Keratinocyte (primary cell): ENCODE results near the gene BRK1. TPM values are rescaled to one million over a fixed set of nuclear protein-coding genes. Genes with fewer than 3 reads are reported as not detected.

Experiments used
- DNase-seq: peaks from one replicate; pipeline ENCODE4 v3.0.0-alpha.2; 2011; ENCODE audit warnings: low read depth, missing footprints, low spot score
- FAIRE-seq: peaks from 2 replicates; lab custom pipeline; 2011; peaks lifted over from hg19 to GRCh38; lab: Jason Lieb, UNC
- H2AFZ ChIP-seq: 2 replicates; pipeline ENCODE4 v1.6.0; 2012; ENCODE audit warnings: low read length, control low read depth, inconsistent platforms; ENCODE audit not compliant: control insufficient read depth
- H3K27ac ChIP-seq: 2 replicates; pipeline ENCODE4 v1.5.1; 2011; ENCODE audit warnings: low read length; ENCODE audit not compliant: control insufficient read depth, insufficient read depth
- H3K27me3 ChIP-seq: 3 replicates; pipeline ENCODE4 v1.6.0; 2011; ENCODE audit warnings: low read length; ENCODE audit not compliant: control insufficient read depth, insufficient read depth; ENCODE audit errors: extremely low read depth
- H3K36me3 ChIP-seq, 2 experiments: 2 replicates in 1 of 2; 3 replicates in 1 of 2; pipeline ENCODE4 v1.5.1; 2011; ENCODE audit warnings: low read length in 2 of 2, mild to moderate bottlenecking in 1 of 2; ENCODE audit not compliant: control insufficient read depth in 2 of 2, insufficient read depth in 2 of 2; ENCODE audit errors: extremely low read depth in 1 of 2
- H3K4me1 ChIP-seq: 3 replicates; pipeline ENCODE4 v1.5.1; 2011; ENCODE audit warnings: low read length; ENCODE audit not compliant: control insufficient read depth, insufficient read depth; ENCODE audit errors: extremely low read depth
- H3K4me2 ChIP-seq: 3 replicates; pipeline ENCODE4 v1.6.0; 2011; ENCODE audit warnings: low read depth, low read length; ENCODE audit not compliant: control insufficient read depth, insufficient read depth; ENCODE audit errors: extremely low read depth
- H3K4me3 ChIP-seq, 3 experiments: fragments of 200-600 bp in 1 of 3; sonication (generic) in 1 of 3; 2 replicates in 2 of 3; 3 replicates in 1 of 3; pipeline ENCODE4 v1.5.1; 2011 to 2016; ENCODE audit warnings: low read length in 3 of 3, mild to moderate bottlenecking in 3 of 3, control low read depth in 2 of 3, inconsistent platforms in 1 of 3, low read depth in 1 of 3, mixed read lengths in 1 of 3, mixed run types in 1 of 3, moderate library complexity in 1 of 3; ENCODE audit not compliant: control insufficient read depth in 2 of 3, insufficient read depth in 2 of 3; ENCODE audit errors: extremely low read depth in 1 of 3
- H3K79me2 ChIP-seq: 2 replicates; pipeline ENCODE4 v1.6.0; 2012; ENCODE audit warnings: low read length; ENCODE audit not compliant: control insufficient read depth, insufficient read depth
- H3K9ac ChIP-seq: 3 replicates; pipeline ENCODE4 v1.6.0; 2011; ENCODE audit warnings: low read length; ENCODE audit not compliant: control insufficient read depth, insufficient read depth; ENCODE audit errors: extremely low read depth
- H3K9me1 ChIP-seq: 3 replicates; pipeline ENCODE4 v1.6.0; 2011; ENCODE audit warnings: low read length; ENCODE audit not compliant: control insufficient read depth, insufficient read depth; ENCODE audit errors: extremely low read depth
- H3K9me3 ChIP-seq: 2 replicates; pipeline ENCODE4 v1.5.1; 2012; ENCODE audit warnings: low read depth, low read length; ENCODE audit not compliant: control insufficient read depth
- H4K20me1 ChIP-seq: 3 replicates; pipeline ENCODE4 v1.6.0; 2011; ENCODE audit warnings: low read length; ENCODE audit not compliant: control insufficient read depth, insufficient read depth; ENCODE audit errors: extremely low read depth
- CTCF ChIP-seq, 3 experiments: IDR thresholded peaks in 1 of 3; conservative IDR thresholded peaks in 1 of 3; optimal IDR thresholded peaks in 1 of 3; 2 replicates in 2 of 3; 3 replicates in 1 of 3; pipeline versions ENCODE3 to v1.5.1; 2011; ENCODE audit warnings: low read length in 3 of 3, mild to moderate bottlenecking in 3 of 3, moderate library complexity in 2 of 3, control low read depth in 1 of 3, inconsistent platforms in 1 of 3; ENCODE audit not compliant: insufficient read depth in 2 of 3; ENCODE audit errors: extremely low read depth in 1 of 3
- EZH2 ChIP-seq: IDR thresholded peaks from one replicate; pipeline ENCODE4 v1.6.1; 2012; ENCODE audit warnings: inconsistent platforms, mild to moderate bottlenecking, low read length, moderate library complexity
- dilution Hi-C: fragments of 300-500 bp; cut with MboI; formaldehyde crosslinking; loops from one replicate; pipeline ENCODE4 v1.7.0; 2020; ENCODE audit warnings: low sequenced_read_pairs; ENCODE audit not compliant: extremely low pct_ligation_motif_present
- polyA plus RNA-seq, 5 experiments: library from polyadenylated mRNA; depleted of rRNA in 3 of 5; stranded (reverse) in 3 of 5; stranded (forward) in 1 of 5; unstranded in 1 of 5; fragments of >200 nt; gene quantifications; 1 replicate in 1 of 5; 2 replicates in 3 of 5; 3 replicates in 1 of 5; pipeline versions ENCODE4 v1.2.1 to v1.2.3, GENCODE V29; 2011 to 2012; ENCODE audit warnings: missing spikeins in 2 of 5, low read depth in 1 of 5, low replicate concordance in 1 of 5

Gene BRK1
- polyA plus RNA-seq, 1 donor (not counting 4 experiments of a cell fraction or from before 2014, with no cell fraction given), result 295 TPM

DNA sequence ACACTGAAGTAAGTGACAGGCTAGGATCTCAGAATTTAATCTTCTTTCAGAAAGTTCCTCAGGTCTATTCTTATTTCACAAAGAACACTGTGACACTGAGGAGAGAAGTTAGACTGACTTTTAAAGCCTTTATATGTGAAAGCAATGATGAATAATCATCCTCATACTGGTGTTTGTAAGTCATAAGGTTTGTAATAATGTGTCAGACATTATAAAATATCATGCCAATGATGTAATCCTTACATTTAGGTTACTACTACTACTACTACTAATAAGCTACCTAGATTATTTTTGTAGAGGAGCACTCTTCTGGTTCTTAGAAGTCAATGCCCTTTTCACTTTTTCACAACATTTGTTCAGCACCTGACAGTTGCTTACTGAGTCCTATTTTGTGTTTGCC, 40.8 kb upstream of the BRK1 start:
- no peaks in the 10 kb centered on the region for H3K79me2 ChIP-seq
- H3K4me3 ChIP-seq, result no peak overlapping the region
- no peaks in the 10 kb centered on the region for H3K9me1 ChIP-seq
- dilution Hi-C loops, result no loop called here
- H3K27ac ChIP-seq, result no peak overlapping the region
- no peak for TF ChIP-seq EZH2
- TF ChIP-seq CTCF (optimal IDR thresholded peaks at IDR 0.05 in 1 of 3, IDR thresholded peaks at IDR 0.05 in 1 of 3, conservative IDR thresholded peaks at IDR 0.05 in 1 of 3; ENCODE audit: extremely low read depth in 1 of 3, insufficient read depth in 2 of 3, low read length in 3 of 3), result no peak
- H4K20me1 ChIP-seq, result no peaks in the 10 kb centered on the region
- H3K4me2 ChIP-seq, result no peak overlapping the region
- H3K9me3 ChIP-seq, result no peaks in the 10 kb centered on the region
- H3K27me3 ChIP-seq, result no peaks in the 10 kb centered on the region
- FAIRE-seq (no peak), DNase-seq (no peak)
- H2AFZ ChIP-seq, result no peak overlapping the region
- no peaks in the 10 kb centered on the region for H3K4me1 ChIP-seq
- peaks cover 0 to 7% of the 10 kb centered on the region in 2 experiments for H3K36me3 ChIP-seq
- no peak overlapping the region for H3K9ac ChIP-seq

- H4K20me1 ChIP-seq, result no peaks in the 10 kb centered on the region
- peaks cover 8% of the 10 kb centered on the region for H3K4me1 ChIP-seq
- TF ChIP-seq CTCF (optimal IDR thresholded peaks at IDR 0.05 in 1 of 3, IDR thresholded peaks at IDR 0.05 in 1 of 3, conservative IDR thresholded peaks at IDR 0.05 in 1 of 3; ENCODE audit: extremely low read depth in 1 of 3, insufficient read depth in 2 of 3, low read length in 3 of 3), result no peak
- TF ChIP-seq EZH2, result no peak
- DNase-seq (no peak), FAIRE-seq (no peak)
- H3K79me2 ChIP-seq, result no peaks in the 10 kb centered on the region
- dilution Hi-C loops, result no loop called here
- no peak overlapping the region for H3K9ac ChIP-seq
- no peaks in the 10 kb centered on the region for H3K9me1 ChIP-seq
- H3K27me3 ChIP-seq, result no peaks in the 10 kb centered on the region
- H3K9me3 ChIP-seq, result no peaks in the 10 kb centered on the region
- H3K27ac ChIP-seq, result no peak overlapping the region
- H3K4me3 ChIP-seq, result no peak overlapping the region
- H3K36me3 ChIP-seq, result peaks cover 0 to 2% of the 10 kb centered on the region in 2 experiments
- H2AFZ ChIP-seq, result no peak overlapping the region
- no peak overlapping the region for H3K4me2 ChIP-seq
These were observed 33.6 kb upstream of the BRK1 start for GRCh38 chr3:10081871-10082270.
